Motor neuron (in vitro differentiated cells): ENCODE data around the gene UTP18. TPM values are rescaled to one million over a fixed set of nuclear protein-coding genes. Genes with fewer than 3 reads are reported as not detected.
"Not testable (repeated sequence)": the region's sequence is repeated elsewhere in the genome, so short reads cannot be mapped to it uniquely, and the experiment has no call there.

Experiments
- ATAC-seq, 8 experiments: fragments of 200-7000 bp; cut with Tn5 transposase; replicated peaks in 6 of 8; 2 replicates each; pipeline ENCODE4 v1.8.0; 2021; ENCODE audit warnings: mild to moderate bottlenecking in 8 of 8, moderate library complexity in 8 of 8
- H3K27ac ChIP-seq, 2 donors: fragments of 250-450 bp; sonication (Bioruptor Pico); 2 replicates each; pipeline ENCODE4 v1.9.0; 2021; ENCODE audit warnings: antibody characterized with exemption in 2 of 2, mild to moderate bottlenecking in 2 of 2, moderate library complexity in 1 of 2
- H3K4me1 ChIP-seq, 2 donors: fragments of 250-450 bp; sonication (Bioruptor Pico); replicated peaks in 1 of 2; 2 replicates each; pipeline ENCODE4 v1.6.1; 2021; ENCODE audit warnings: antibody characterized with exemption in 2 of 2, mild to moderate bottlenecking in 2 of 2, moderate library complexity in 1 of 2
- H3K4me3 ChIP-seq, 5 donors: fragments of 250-450 bp; sonication (Bioruptor Pico); 2 replicates each; pipeline ENCODE4 v1.9.0; 2021; ENCODE audit warnings: antibody characterized with exemption in 5 of 5, mild to moderate bottlenecking in 5 of 5, moderate library complexity in 4 of 5
- WGBS, 10 experiments: fragments of 450-650 bp; shearing (Covaris generic); methylation state at CpG; one replicate each; pipeline ENCODE4 v1.0.0; 2022; 5-methylcytosine and 5-hydroxymethylcytosine counted together
- in situ Hi-C, 9 experiments: fragments of 400-800 bp; cut with MboI; loops; one replicate each; pipeline ENCODE4 v1.15.0; 2021; ENCODE audit warnings: low sequenced_read_pairs in 9 of 9, low pct_unique_long_range_greater_than_20kb in 2 of 9; ENCODE audit not compliant: unreplicated experiment in 9 of 9
- total RNA-seq, 8 experiments: library from RNA; unstranded; fragments of 300-600 nt; gene quantifications; 2 replicates each; pipeline versions ENCODE4 v1.2.3 to v1.2.4, GENCODE V29; 2022

The UTP18 gene
- total RNA-seq, 8 experiments from 2014 or later: 28.7 to 47.1 (median 37.6) TPM

- H3K27ac ChIP-seq, H3K4me1 ChIP-seq, in situ Hi-C loops, H3K4me3 ChIP-seq, ATAC-seq: not testable (repeated sequence)
- WGBS, 10 experiments: 76 to 100% (median 97%) methylated on average over 1 to 4 of the region's 4 CpGs; no CpG with 5 or more reads in 1 of the 10 experiments
These were observed 4.1 kb downstream of the UTP18 start for GRCh38 chr17:51264466-51264865.

- 89 to 100% (median 95%) methylated on average over 3 to 6 of the region's 6 CpGs for WGBS, 10 experiments
- Histone ChIP-seq H3K4me3 (no peak overlapping the region), H3K4me1 (no peaks in the 10 kb centered on the region), H3K27ac (no peak overlapping the region)
- ATAC-seq: no peak
- in situ Hi-C loops: no loop called here
These were observed 9.6 kb downstream of the UTP18 start for GRCh38 chr17:51269991-51270390.

GRCh38 chr17:51270636-51271035 lies 10.3 kb downstream of the UTP18 start:
- Histone ChIP-seq H3K4me1 (no peaks in the 10 kb centered on the region), H3K27ac (no peak overlapping the region), H3K4me3 (no peak overlapping the region)
- 30 to 100% (median 85%) methylated on average over 1 of the region's 1 CpG; no CpG with 5 or more reads in 2 of the 10 experiments for WGBS, 10 experiments
- ATAC-seq: no peak
- in situ Hi-C loops: no loop called here

GRCh38 chr17:51272812-51273211 lies 12.5 kb downstream of the UTP18 start:
- no peaks in the 10 kb centered on the region for H3K4me1 ChIP-seq
- in situ Hi-C loops: no loop called here
- WGBS, 10 experiments: 83 to 100% (median 100%) methylated on average over 1 of the region's 1 CpG; no CpG with 5 or more reads in 5 of the 10 experiments
- no peak overlapping the region for H3K27ac ChIP-seq
- no peak overlapping the region for H3K4me3 ChIP-seq
- no peak for ATAC-seq

GRCh38 chr17:51275381-51275780 lies 15.0 kb downstream of the UTP18 start:
- ATAC-seq: no peak
- 0 to 100% (median 89%) methylated on average over 1 of the region's 1 CpG; no CpG with 5 or more reads in 3 of the 10 experiments for WGBS, 10 experiments
- in situ Hi-C loops: no loop called here
- H3K4me3 ChIP-seq: no peak overlapping the region
- no peak overlapping the region for H3K27ac ChIP-seq
- H3K4me1 ChIP-seq: no peaks in the 10 kb centered on the region

GRCh38 chr17:51279183-51279582 lies 18.8 kb downstream of the UTP18 start:
- in situ Hi-C loops: no loop called here
- no peak overlapping the region for H3K4me3 ChIP-seq
- ATAC-seq: no peak
- H3K27ac ChIP-seq: no peak overlapping the region
- H3K4me1 ChIP-seq: no peaks in the 10 kb centered on the region

GRCh38 chr17:51287412-51287811 lies 27.1 kb downstream of the UTP18 start:
- in situ Hi-C loops: no loop called here
- no peak for ATAC-seq
- WGBS, 10 experiments: 75 to 100% (median 100%) methylated on average over 1 of the region's 1 CpG; no CpG with 5 or more reads in 2 of the 10 experiments
- Histone ChIP-seq H3K27ac (no peak overlapping the region), H3K4me3 (no peak overlapping the region), H3K4me1 (no peaks in the 10 kb centered on the region)

- WGBS, 10 experiments: 50 to 100% (median 90%) methylated on average over 1 to 2 of the region's 2 CpGs
- H3K4me3 ChIP-seq: no peak overlapping the region
- no peak overlapping the region for H3K27ac ChIP-seq
- H3K4me1 ChIP-seq: no peaks in the 10 kb centered on the region
- in situ Hi-C loops: no loop called here
- no peak for ATAC-seq
These were observed 29.4 kb downstream of the UTP18 start for GRCh38 chr17:51289696-51290111.

GRCh38 chr17:51294338-51294737 lies 34.0 kb downstream of the UTP18 start:
- ATAC-seq, H3K4me3 ChIP-seq, H3K27ac ChIP-seq, H3K4me1 ChIP-seq, in situ Hi-C loops: not testable (repeated sequence)
- 90 to 100% (median 100%) methylated on average over 1 to 2 of the region's 2 CpGs; no CpG with 5 or more reads in 5 of the 10 experiments for WGBS, 10 experiments

GRCh38 chr17:51298508-51299371 lies 38.4 kb downstream of the UTP18 start:
- WGBS, 10 experiments: 56 to 80% (median 65%) methylated on average over 1 to 9 of the region's 10 CpGs
- in situ Hi-C loops: no loop called here
- Histone ChIP-seq H3K27ac (no peak overlapping the region), H3K4me1 (no peaks in the 10 kb centered on the region), H3K4me3 (no peak overlapping the region)
- peak in 7 of 8 experiments; percentile 29 to 75 (median 55) for ATAC-seq

GRCh38 chr17:51299859-51300258 lies 39.5 kb downstream of the UTP18 start:
- WGBS, 10 experiments: 0 to 100% (median 89%) methylated on average over 1 to 4 of the region's 4 CpGs; no CpG with 5 or more reads in 3 of the 10 experiments
- ATAC-seq: no peak
- in situ Hi-C loops: no loop called here

GRCh38 chr17:51305182-51305581 lies 44.8 kb downstream of the UTP18 start:
- in situ Hi-C loops: no loop called here
- no peaks in the 10 kb centered on the region for H3K4me1 ChIP-seq
- 67 to 87% (median 79%) methylated on average over 1 to 9 of the region's 9 CpGs; no CpG with 5 or more reads in 4 of the 10 experiments for WGBS, 10 experiments
- no peak overlapping the region for H3K4me3 ChIP-seq
- H3K27ac ChIP-seq: no peak overlapping the region
- ATAC-seq: no peak

More at GRCh38 chr17:51299859-51300258, 39.5 kb downstream of the UTP18 start:
- Histone ChIP-seq H3K4me1 (no peaks in the 10 kb centered on the region), H3K4me3 (no peak overlapping the region), H3K27ac (no peak overlapping the region)

GRCh38 chr17:51312003-51312402 lies 51.7 kb downstream of the UTP18 start:
- not testable (repeated sequence) for H3K4me1 ChIP-seq, H3K27ac ChIP-seq, ATAC-seq, H3K4me3 ChIP-seq
- in situ Hi-C loops: loop anchor here in 1 of 9 experiments (10.0 kb wide), 1 partner anchor 223 kb away; no protein-coding TSS in a partner anchor
- 60 to 100% (median 88%) methylated on average over 1 of the region's 1 CpG; no CpG with 5 or more reads in 2 of the 10 experiments for WGBS, 10 experiments
